ENCODE measurements around the gene SMO.
"Not testable (repeated sequence)": the region's sequence is repeated elsewhere in the genome, so short reads cannot be mapped to it uniquely, and the experiment has no call there.

The SMO gene

GRCh38 chr7:129209067-129209926 lies 20.9 kb downstream of the SMO start:
- no peak for TF ChIP-seq CTCF (IDR thresholded peaks at IDR 0.05; ENCODE audit: insufficient read depth, low read depth, low read length, missing control alignments)
- H3K4me3 ChIP-seq (ENCODE audit: low read length) = no peak overlapping the region
- no peak for DNase-seq (ENCODE audit: low read depth)

DNA sequence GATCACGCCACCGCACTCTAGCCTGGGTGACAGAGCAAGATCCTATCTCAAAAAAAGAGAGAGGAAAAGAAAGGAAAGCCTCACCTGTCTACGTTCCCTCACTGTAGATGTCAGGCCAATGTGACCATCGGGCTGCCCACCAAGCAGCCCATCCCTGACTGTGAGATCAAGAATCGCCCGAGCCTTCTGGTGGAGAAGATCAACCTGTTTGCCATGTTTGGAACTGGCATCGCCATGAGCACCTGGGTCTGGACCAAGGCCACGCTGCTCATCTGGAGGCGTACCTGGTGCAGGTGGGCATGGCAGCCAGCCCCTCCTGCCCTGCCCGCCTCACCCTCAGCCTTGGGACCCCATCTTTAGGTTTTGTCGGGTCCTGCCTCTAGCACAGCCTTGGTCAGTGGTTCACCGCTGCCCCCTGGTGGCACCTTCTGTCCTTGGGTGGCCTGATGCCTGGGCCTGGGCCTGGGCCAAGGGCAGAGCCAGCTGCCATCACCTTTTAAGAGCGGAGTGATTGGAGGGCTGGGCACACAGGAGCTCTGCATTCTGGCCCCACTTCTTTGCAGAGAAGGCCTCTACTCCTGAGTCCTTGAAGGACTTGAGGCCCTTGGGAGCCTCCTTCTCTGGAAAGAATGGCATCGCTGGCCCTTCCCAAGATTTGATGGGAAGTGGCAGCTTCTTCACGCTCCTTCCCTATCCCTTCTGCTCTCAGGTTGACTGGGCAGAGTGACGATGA lies 22.0 kb downstream of the SMO start:
- DNase-seq (ENCODE audit: low read depth) = peak; percentile 62
- H3K4me3 ChIP-seq (ENCODE audit: low read length) = no peak overlapping the region
- TF ChIP-seq CTCF (IDR thresholded peaks at IDR 0.05; ENCODE audit: insufficient read depth, low read depth, low read length, missing control alignments) = peak; percentile 90

DNA sequence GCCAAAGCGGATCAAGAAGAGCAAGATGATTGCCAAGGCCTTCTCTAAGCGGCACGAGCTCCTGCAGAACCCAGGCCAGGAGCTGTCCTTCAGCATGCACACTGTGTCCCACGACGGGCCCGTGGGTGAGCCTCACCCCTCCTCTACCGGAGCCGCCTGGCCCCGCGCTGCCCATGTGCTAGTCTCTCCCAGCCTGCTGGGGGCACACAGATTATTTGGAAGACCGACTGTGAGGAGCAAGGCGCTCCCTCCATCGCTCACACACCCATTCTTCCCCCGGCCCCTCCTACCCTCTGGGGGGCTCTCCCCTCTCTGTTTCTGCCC lies 22.5 kb downstream of the SMO start:
- no peak for DNase-seq (ENCODE audit: low read depth)
- H3K4me3 ChIP-seq (ENCODE audit: low read length) = no peak overlapping the region
- no peak for TF ChIP-seq CTCF (IDR thresholded peaks at IDR 0.05; ENCODE audit: insufficient read depth, low read depth, low read length, missing control alignments)

DNA sequence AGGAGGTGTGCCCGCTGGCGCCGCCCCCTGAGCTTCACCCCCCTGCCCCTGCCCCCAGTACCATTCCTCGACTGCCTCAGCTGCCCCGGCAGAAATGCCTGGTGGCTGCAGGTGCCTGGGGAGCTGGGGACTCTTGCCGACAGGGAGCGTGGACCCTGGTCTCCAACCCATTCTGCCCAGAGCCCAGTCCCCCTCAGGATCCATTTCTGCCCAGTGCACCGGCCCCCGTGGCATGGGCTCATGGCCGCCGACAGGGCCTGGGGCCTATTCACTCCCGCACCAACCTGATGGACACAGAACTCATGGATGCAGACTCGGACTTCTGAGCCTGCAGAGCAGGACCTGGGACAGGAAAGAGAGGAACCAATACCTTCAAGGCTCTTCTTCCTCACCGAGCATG lies 23.7 kb downstream of the SMO start:
- H3K4me3 ChIP-seq (ENCODE audit: low read length) = no peak overlapping the region
- DNase-seq (ENCODE audit: low read depth) = no peak
- no peak for TF ChIP-seq CTCF (IDR thresholded peaks at IDR 0.05; ENCODE audit: insufficient read depth, low read depth, low read length, missing control alignments)

DNA sequence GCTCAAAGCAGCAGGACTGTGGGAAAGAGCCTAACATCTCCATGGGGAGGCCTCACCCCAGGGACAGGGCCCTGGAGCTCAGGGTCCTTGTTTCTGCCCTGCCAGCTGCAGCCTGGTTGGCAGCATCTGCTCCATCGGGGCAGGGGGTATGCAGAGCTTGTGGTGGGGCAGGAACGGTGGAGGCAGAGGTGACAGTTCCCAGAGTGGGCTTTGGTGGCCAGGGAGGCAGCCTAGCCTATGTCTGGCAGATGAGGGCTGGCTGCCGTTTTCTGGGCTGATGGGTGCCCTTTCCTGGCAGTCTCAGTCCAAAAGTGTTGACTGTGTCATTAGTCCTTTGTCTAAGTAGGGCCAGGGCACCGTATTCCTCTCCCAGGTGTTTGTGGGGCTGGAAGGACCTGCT lies 24.2 kb downstream of the SMO start:
- TF ChIP-seq CTCF (IDR thresholded peaks at IDR 0.05; ENCODE audit: insufficient read depth, low read depth, low read length, missing control alignments) = no peak
- no peak for DNase-seq (ENCODE audit: low read depth)

DNA sequence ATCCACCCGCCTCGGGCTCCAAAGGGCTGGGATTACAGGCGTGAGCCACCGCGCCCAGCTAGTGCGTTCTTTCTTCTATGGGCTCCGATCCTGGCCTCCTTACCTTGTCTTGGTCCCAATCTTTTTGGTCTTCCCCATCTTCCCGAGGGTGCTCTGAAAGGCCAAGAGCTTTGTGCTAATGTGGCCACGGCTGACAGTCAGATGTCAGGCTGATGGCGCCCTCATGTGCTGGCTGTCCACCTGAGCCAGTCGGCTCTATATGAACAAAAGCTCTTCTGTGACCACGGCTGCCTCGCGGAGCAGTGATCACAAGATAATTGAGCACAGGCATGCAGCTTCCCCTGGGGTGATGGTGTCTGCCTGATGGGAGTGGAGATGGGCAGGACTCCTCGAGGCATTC lies 25.4 kb downstream of the SMO start:
- H3K4me3 ChIP-seq (ENCODE audit: low read length) = no peak overlapping the region
- peak; percentile 38 for TF ChIP-seq CTCF (IDR thresholded peaks at IDR 0.05; ENCODE audit: insufficient read depth, low read depth, low read length, missing control alignments)
- peak; percentile 43 for DNase-seq (ENCODE audit: low read depth)

More for the DNA sequence above, 24.2 kb downstream of the SMO start:
- no peak overlapping the region for H3K4me3 ChIP-seq (ENCODE audit: low read length)

DNA sequence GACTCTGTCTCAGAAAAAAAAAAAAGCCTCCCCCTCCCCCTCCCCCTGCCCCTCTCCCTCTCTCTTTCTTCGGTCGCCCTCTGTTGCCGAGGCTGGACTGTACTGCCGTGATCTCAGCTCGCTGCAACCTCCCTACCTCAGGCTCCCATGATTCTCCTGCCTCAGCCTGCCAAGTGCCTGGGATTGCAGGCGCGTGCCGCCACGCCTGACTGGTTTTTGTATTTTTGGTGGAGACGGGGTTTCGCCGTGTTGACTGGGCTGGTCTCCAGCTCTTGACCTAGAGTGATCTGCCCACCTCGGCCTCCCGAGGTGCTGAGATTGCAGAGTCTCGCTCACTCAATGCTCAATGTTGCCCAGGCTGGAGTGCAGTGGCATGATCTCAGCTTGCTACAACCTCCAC lies 27.3 kb downstream of the SMO start:
- H3K4me3 ChIP-seq (ENCODE audit: low read length); DNase-seq (ENCODE audit: low read depth): not testable (repeated sequence)

GRCh38 chr7:129216101-129216715 lies 27.8 kb downstream of the SMO start:
- not testable (repeated sequence) for H3K4me3 ChIP-seq (ENCODE audit: low read length); DNase-seq (ENCODE audit: low read depth)

- not testable (repeated sequence) for H3K4me3 ChIP-seq (ENCODE audit: low read length); DNase-seq (ENCODE audit: low read depth)
These were observed 28.5 kb downstream of the SMO start for GRCh38 chr7:129216821-129217416.
